Measurements from ENCODE around the gene CYP24A1.

GRCh38 chr20:54122189-54122588, 51.6 kb downstream of the CYP24A1 start:
- TF ChIP-seq CTCF (IDR thresholded peaks at IDR 0.05) (no peak), POLR2A (IDR thresholded peaks at IDR 0.05) (no peak)

Data from esophagus squamous epithelium (tissue), 4 donors.